ENCODE results near the gene RIMBP2. TPM values are rescaled to one million over a fixed set of nuclear protein-coding genes. Genes with fewer than 3 reads are reported as not detected.

Gene RIMBP2
- total RNA-seq, 1 donor from 2014 or later = not detected

DNA sequence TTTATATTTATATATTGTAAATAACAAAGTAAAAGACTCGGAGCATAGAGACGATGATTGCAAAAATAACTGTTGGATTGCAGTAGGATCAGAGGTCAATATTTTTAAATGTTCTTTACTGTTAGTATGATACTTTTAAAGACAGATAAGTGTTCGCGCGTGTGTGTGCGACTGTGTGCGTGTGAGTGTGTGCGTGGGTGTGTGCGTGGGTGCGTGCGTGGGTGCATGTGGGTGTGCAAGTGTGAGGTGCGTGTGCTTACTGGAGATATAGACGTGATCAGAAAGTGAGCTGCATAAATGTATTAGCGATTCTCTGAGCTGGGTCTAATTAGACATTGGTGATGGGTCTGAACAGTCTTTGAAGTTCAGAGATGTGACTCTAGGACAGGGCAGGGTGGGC is 142.9 kb downstream of the RIMBP2 start:
- DNase-seq (no peak), ATAC-seq (ENCODE audit: poor library complexity) (no peak)
- intact Hi-C loops (cut with DNase I) = no loop called here

DNA sequence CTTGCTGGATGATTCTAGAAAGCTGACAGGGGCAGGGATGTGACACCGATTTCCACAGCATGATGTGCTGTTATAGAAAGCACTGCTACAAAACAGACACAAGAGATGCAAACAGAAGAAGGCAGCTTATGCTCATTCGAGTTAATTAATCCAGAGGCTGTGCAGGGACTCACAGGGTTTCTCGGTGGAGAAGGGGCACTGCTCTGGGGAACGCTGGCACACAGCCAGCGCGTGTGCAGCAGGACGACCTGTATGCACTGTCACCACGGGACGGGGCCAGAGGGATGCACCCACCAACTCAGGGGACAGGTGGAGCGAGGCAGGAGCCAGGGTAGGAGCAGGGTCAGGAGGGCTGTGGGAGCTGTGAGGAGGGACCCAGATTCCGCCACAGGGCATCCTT is 143.5 kb downstream of the RIMBP2 start:
- intact Hi-C loops (cut with DNase I) = no loop called here
- no peak for DNase-seq
- no peak for ATAC-seq (ENCODE audit: poor library complexity)

DNA sequence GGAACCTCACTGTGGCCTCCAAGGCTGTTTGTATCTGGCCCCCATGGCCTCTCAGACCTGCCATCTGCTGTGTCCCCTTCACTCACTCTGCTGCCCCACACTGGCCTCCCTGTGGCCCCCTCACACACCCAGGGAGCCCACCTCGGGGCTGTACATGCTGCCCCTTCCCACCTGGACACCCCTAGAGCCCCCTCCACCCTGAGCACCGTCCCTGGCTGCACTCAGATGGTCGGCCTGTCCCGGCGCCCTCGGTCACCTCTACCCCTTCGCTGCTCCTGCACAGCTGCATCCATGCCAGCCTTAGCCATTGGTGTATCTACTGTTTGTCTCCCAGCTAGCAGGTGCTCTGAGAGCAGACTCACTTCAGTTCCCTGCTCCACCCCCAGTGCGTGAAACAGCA is 144.4 kb downstream of the RIMBP2 start:
- DNase-seq (no peak), ATAC-seq (ENCODE audit: poor library complexity) (no peak)
- intact Hi-C loops (cut with DNase I) = no loop called here

DNA sequence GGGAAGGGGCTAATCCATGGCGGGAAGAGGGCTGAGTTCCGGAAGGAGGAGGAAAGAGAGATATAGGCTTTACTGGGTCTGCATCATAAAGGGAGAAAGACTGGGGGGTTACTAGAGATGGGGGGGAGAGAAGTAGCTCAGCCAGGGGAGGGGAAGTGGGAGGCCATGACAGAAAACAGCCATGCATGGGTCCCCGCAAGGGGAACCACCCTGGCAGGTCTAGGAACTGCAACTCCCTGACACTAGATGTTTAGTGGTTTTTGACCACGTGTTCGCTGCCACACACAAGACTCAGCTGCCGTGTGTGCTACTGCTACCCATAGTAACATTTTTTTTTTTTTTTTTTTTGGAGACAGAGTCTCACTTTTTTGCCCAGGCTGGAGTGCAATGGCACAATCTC is 145.0 kb downstream of the RIMBP2 start:
- DNase-seq (no peak), ATAC-seq (ENCODE audit: poor library complexity) (no peak)
- intact Hi-C loops (cut with DNase I) = no loop called here

DNA sequence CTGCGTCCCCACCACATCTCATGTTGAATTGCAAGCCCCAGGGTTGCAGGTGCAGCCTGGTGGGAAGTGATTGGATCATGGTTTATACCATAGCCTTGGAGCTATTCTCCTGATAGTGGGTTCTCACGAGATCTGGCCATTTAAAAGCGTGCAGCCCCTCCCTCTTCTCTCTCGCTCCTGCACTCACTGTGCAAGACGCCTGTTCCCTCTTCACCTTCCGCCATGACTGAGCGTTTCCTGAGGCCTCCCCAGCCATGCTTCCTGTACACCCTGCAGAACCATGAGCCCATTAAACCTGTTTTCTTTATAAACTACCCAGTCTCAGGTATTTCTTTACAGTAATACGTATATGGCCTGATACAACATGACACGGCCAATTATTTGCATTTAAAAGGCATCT is 146.6 kb downstream of the RIMBP2 start:
- intact Hi-C loops (cut with DNase I) = no loop called here
- DNase-seq (no peak), ATAC-seq (ENCODE audit: poor library complexity) (no peak)

DNA sequence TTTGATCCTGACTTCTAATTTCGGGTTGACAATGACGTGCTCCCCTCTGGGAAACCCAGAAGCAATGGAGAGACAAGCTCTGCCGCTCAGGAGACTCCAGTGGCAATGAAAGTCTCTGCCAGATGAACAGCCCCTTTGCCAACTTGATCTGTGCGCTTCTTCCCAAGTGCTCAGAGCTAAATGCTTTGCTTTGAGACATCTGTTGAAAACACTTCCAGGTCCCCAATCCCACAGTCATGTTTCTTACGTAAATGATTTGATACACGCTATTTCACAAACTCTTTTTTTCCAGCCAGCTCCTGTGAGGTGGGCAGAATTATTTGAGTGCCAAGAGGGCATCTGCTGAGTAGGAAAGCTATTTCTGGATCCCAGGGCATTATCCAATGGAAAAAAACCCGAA is 147.6 kb downstream of the RIMBP2 start:
- DNase-seq = no peak
- ATAC-seq (ENCODE audit: poor library complexity) = no peak
- intact Hi-C loops (cut with DNase I) = no loop called here

DNA sequence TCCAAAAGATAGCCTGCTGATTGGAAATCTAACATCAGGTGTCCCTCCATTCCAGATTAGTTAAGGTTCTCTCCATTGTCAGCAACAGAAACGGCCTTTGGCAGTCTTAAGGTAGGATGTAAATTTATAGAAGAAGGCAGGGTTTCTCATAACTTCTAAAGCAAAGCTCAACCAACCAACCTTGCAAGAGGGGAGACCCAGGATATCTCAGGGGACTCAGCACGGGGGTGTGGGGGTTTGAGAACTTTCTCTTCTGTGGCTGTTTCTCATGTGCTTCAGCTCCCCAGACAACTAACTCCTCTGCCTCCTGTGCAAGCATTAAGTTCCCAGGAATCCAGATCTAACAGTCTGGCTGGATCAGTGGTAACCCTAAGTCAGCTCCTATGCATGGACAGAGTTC is 148.1 kb downstream of the RIMBP2 start:
- DNase-seq = no peak
- intact Hi-C loops (cut with DNase I) = no loop called here
- no peak for ATAC-seq (ENCODE audit: poor library complexity)

DNA sequence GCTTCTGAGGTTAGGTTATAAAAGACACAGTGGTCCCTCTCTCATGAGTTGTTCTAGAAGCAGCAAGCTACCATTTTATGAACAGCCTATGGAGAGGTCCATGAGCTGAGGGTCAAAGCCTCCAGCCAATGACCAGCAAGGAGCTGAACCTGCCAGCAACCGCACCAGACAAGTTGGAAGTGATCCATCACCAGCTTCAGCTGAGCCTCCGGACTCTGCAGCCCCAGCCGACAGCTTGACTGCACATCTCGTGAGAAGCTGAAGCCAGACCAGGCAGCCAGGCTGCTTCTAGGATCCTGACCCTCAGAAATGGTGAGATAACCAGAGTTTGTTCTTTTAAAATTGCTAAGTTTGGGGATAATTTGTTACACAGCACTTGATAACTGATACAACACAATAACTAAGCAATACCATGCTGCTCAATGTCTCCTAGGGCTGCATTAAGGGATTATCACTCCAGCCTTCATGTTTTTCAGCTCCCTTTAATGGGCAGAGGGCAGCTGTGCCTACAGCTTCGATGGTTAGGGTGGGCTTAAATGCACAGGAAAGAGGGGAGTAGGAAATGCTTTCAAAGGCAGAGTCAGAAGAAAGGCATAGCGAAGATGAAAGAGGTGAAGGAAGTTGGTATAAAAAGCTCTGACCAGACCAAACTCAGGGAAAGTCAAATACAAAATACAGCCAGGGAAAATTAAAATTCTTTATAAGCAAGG is 149.5 kb downstream of the RIMBP2 start:
- ATAC-seq (ENCODE audit: poor library complexity) = no peak
- no peak for DNase-seq
- intact Hi-C loops (cut with DNase I) = no loop called here

DNA sequence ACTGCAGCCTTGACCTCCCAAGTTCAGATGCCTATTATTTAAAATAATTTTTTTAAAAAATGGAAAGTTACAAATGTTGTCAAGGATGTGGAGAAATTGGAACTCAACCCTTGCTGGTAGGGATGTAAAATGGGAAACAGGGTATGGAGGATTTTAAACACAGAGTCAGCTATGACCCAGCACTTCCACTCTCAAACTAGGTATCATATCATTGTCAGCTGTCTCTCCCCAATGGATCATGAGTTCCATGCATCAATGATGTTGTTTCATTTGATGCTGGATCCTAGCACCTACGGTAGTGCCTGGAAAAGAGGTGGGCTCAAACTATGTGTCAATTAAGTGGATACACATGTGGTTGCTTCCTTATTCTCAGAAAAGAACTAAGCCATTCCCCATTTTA is 150.9 kb downstream of the RIMBP2 start:
- DNase-seq = no peak
- intact Hi-C loops (cut with DNase I) = no loop called here
- no peak for ATAC-seq (ENCODE audit: poor library complexity)

DNA sequence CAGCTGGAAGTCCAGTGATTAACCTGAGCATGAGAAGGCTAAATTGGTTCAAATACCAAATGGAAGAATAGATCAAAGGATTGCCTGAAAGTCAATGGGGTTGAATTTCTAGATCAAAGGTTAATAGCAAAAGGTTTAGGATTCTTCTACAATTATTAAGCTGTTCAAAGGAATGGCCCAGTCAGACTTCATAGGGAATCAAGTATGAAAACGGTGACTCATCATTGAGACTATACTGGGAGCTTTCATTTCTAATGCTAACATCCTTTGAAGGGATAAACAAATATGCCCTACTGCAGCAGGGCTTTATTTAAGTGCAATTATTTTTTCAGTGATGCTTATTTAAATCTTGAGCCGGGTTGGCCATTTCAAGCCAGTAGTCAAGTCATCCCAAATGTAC is 152.8 kb downstream of the RIMBP2 start:
- ATAC-seq (ENCODE audit: poor library complexity) (no peak), DNase-seq (no peak)
- intact Hi-C loops (cut with DNase I) = no loop called here

DNA sequence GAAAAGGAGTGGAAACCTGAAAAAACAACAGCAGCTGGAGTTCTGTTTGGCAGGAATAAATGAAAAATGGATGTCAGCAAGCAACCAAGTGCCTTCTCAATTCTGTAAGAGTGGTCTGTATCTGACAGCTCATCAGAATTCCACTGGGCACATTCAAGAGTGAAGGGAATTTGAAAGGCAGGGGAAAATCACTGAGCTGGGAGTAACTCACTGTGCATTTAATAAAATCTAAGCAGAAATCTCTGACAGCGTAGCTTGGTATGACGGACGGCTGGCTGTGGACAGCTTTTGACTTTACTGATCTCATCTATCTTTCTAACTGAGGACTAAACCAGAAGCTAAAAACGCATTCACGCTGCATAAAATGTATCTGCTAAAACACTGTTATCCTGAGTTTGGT is 153.4 kb downstream of the RIMBP2 start:
- intact Hi-C loops (cut with DNase I) = no loop called here
- no peak for DNase-seq
- no peak for ATAC-seq (ENCODE audit: poor library complexity)

DNA sequence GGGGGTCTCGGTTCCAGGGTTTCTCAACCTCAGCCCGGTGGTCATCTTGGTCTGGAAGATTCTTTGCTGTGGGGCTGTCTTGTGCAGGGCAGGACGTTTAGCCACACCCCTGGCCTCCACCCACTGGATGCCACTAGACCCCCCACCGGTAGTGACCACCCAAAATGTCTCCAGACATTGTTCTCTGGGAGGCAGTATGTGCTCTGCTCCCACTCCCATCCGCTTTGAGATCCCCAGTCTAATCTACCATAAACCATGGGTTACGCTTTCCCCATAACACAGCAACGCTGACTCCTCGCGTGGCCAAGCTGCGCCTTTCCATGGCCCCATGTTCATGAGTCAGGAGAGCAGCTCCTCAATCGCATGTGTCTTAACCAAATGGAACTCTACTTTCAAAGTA is 155.8 kb downstream of the RIMBP2 start:
- DNase-seq = no peak
- ATAC-seq (ENCODE audit: poor library complexity) = no peak
- intact Hi-C loops (cut with DNase I) = no loop called here

DNA sequence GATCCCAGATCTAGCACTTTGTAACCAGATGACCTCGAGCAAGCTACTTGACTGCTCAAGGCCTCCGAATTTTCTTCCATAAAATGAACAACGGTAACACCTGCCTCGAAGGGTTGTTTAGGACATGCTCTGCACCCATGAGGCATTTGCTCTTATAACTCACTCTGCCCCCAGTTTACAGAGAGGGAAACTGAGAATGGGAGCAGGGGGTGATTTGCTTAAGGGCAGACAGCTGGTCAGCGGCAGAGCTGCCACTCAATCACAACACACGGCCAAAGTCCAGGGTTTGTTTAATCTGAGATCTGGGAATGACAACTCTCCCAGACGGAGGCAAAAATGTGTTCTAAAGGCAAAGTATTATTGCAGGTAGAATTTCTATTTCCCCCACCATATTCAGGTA is 156.3 kb downstream of the RIMBP2 start:
- ATAC-seq (ENCODE audit: poor library complexity) (no peak), DNase-seq (no peak)
- intact Hi-C loops (cut with DNase I) = no loop called here

DNA sequence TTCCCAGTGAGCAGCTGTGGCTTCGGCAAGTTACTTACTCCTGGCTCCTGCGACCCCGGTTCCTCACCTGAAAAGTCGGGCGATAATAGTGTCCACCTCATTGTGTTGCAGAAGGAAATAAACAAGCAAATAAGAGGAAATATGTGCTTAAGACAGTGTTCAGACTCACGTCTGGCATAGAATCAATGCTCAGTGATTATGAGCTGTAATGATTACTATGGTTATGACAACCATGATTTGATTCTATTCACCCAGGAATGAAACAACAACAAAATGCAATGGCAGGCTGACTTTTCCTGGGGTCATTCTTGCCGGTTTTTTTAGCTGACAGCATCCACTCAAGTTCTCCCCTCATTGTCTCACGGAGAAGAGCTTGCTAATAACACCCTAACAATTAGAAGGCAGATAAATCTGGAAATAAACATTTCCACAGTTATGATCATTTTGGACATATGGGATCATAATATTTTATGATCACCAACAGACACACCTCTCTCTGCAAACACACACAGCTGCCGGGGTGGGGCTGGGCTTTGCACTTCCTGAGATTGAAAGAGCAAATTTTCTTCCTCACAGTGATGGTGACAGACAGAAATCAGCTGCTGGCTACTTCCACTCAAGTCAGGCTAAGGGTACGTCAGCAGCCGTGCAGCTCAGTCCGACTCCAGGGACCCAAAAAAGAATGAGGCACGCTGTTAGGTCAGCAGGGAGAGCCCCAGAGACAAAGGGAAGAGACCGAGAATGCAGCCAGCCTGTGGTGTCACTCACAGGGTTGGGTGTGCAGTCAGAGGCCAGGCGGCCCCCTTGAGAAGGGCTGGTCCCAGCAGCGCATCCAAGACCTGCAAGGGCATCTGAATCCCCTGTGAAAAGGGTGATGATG is 158.0 kb downstream of the RIMBP2 start:
- ATAC-seq (ENCODE audit: poor library complexity) (no peak), DNase-seq (no peak)
- intact Hi-C loops (cut with DNase I) = no loop called here

DNA sequence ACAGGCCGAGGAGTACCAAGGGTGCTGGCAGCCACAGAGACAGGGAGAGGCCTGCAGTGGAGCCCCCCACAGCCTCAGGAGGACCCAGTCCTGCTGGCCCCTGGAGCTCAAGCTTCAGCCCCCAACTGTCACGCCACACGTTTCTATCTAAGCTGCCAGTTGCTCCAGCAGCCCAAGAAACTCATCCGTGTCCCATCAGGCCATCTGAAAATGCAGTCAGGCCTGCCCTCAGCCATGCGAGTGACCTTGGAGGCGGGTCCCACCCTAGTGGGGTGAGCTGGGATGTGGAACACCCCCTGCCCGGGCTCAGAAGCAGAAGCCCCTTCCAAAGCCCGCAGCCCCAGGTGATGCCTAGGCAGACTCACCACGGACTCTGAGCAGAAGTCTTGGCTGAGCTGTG is 158.9 kb downstream of the RIMBP2 start:
- intact Hi-C loops (cut with DNase I) = no loop called here
- ATAC-seq (ENCODE audit: poor library complexity) (no peak), DNase-seq (no peak)

DNA sequence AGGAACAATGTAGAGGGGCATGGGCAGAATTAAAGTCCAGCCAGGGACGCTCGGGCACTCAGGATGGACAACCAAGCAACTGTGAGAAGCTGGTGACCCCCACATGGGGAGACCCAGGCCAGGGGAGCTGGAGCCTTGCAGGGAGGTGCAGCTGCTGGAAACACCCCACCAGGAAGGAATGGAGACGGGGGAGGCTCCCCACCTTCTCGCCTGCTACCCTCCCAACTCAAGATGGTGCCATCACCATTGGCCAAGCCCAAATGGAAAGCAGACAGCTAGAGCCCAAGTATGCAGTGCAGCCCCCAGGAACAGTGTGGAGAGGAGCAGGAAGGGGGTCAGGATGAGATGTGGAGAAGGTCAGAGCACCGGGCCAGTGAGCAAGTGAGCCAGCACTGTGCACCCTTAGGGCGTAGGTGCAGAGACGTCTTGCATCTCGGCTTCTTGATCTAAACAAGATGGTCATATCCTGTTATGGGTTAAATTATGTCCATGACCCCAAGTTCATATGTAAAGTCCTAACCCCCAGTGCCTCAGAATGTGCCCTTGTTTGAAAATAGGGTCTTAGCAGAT is 159.5 kb downstream of the RIMBP2 start:
- intact Hi-C loops (cut with DNase I) = no loop called here
- DNase-seq = no peak
- no peak for ATAC-seq (ENCODE audit: poor library complexity)

DNA sequence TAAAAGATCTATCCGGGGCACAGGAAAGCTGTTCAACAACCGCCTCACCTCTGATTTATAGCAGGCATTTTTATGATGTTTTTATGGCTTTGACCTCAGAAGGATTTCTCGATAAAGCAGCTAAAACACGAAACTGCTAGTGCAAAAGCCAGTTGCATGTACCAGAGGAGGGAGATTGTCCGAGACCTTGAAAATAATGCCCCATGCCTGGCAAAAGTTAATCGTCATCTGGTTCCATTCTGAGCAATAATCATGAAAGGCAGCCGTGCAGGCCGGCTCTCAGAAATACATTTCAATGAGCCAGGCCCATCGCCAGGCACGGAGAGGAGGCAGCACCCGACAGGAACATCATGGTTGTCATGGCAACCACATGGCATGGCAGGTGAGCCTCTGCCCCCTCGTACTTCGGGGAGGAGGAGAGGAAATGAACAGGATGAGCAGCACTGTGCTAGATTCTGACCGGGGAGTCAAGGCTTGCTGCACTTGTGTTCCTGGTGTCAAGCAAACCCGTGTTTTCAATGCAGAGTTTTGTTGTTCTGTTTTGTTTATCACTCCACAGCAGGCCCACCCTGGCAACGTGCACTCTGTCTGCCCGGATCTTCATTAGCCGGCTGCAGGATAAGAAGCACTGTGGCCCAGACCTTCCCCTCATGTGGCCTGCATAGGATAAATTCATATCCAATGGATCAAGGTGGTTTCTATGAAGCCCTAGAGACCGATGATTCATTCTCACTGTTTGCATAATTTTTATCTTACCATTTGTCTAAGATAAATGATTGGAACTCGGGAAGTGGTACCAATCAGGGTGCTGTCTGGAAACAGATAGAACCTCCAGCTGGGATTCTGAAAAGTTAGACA is 160.2 kb downstream of the RIMBP2 start:
- no peak for ATAC-seq (ENCODE audit: poor library complexity)
- intact Hi-C loops (cut with DNase I) = no loop called here
- DNase-seq = no peak

DNA sequence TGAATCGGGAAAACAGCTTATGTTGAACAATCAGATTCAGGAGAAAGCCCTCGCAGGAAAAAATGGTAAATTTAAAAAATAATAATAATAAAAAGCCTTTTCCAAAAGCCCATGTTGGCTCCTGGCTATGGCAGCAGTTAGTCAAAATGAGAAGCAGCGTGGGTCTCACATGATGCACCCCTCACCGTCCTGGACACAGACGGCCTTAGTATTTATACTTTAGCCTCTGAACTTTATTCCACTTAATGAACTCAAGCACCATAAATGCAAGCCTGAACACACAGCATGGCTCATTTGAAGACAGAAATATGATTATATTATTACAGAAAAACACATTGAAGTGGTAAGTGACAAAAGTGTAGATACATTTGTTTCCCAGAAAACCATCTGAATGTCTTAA is 160.9 kb downstream of the RIMBP2 start:
- intact Hi-C loops (cut with DNase I) = no loop called here
- ATAC-seq (ENCODE audit: poor library complexity) (no peak), DNase-seq (no peak)

DNA sequence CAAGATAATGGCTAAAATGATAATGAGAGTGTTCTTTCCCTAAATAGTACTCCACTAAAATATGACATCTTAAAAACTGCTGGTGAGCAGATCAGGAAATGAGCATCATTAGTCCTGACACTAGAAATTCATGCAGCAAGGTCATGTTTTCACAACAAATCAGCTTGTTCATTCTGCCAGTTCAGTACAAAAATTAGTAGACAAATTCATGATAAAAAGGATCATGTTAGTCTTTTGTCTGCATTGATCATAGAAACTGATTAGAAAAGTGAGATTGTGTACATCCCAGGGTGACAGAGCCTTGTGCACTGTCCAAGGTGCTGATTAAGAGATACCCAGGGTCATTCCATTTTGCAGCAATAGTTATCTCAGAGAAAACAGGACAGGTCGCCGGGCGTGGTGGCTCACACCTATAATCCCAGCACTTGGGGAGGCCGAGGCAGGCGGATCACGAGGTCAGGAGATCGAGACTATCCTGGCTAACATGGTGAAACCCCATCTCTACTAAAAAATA is 163.6 kb downstream of the RIMBP2 start:
- DNase-seq (no peak), ATAC-seq (ENCODE audit: poor library complexity) (no peak)
- intact Hi-C loops (cut with DNase I) = no loop called here
